HT1080 (cell line): ENCODE measurements around the gene SH3PXD2A. TPM values are rescaled to one million over a fixed set of nuclear protein-coding genes. Genes with fewer than 3 reads are reported as not detected.
"Not testable (repeated sequence)": the region's sequence is repeated elsewhere in the genome, so short reads cannot be mapped to it uniquely, and the experiment has no call there.

Experiments
- DNase-seq: peaks from one replicate; pipeline ENCODE4 v3.0.0-alpha.2; 2015; ENCODE audit warnings: low read depth
- total RNA-seq: library from RNA; depleted of rRNA; stranded (reverse); fragments of >200 nt; shearing (Covaris generic); gene quantifications from 2 replicates; pipeline ENCODE4 v1.2.3, GENCODE V29; 2014

The SH3PXD2A gene
- total RNA-seq, 1 experiment from 2014 or later: 5.8 TPM

GRCh38 chr10:103668351-103669242 is 186.8 kb downstream of the SH3PXD2A start:
- DNase-seq: no peak

- no peak for DNase-seq
Observed at GRCh38 chr10:103667356-103667755, 188.0 kb downstream of the SH3PXD2A start.

- no peak for DNase-seq
Observed at GRCh38 chr10:103666762-103667150, 188.6 kb downstream of the SH3PXD2A start.

- DNase-seq: peak; percentile 47
Observed at GRCh38 chr10:103666087-103666761, 189.2 kb downstream of the SH3PXD2A start.

- DNase-seq: no peak
Observed at GRCh38 chr10:103665162-103665889, 190.1 kb downstream of the SH3PXD2A start.

GRCh38 chr10:103663802-103664201 is 191.6 kb downstream of the SH3PXD2A start:
- DNase-seq: no peak

GRCh38 chr10:103663236-103663635 is 192.1 kb downstream of the SH3PXD2A start:
- no peak for DNase-seq

- not testable (repeated sequence) for DNase-seq
Observed at GRCh38 chr10:103662704-103663103, 192.7 kb downstream of the SH3PXD2A start.

- DNase-seq: no peak
Observed at GRCh38 chr10:103661198-103661950, 194.0 kb downstream of the SH3PXD2A start.

GRCh38 chr10:103660364-103661197 is 194.8 kb downstream of the SH3PXD2A start:
- no peak for DNase-seq

- DNase-seq: peak; percentile 80
Observed at GRCh38 chr10:103659674-103660363, 195.6 kb downstream of the SH3PXD2A start.

- no peak for DNase-seq
Observed at GRCh38 chr10:103658049-103658577, 197.3 kb downstream of the SH3PXD2A start.

GRCh38 chr10:103657061-103657591 is 198.2 kb downstream of the SH3PXD2A start:
- peak; percentile 66 for DNase-seq

GRCh38 chr10:103654925-103655324 is 200.5 kb downstream of the SH3PXD2A start:
- DNase-seq: no peak

GRCh38 chr10:103653581-103654037 is 201.8 kb downstream of the SH3PXD2A start:
- no peak for DNase-seq

- DNase-seq: no peak
Observed at GRCh38 chr10:103652599-103653281, 202.6 kb downstream of the SH3PXD2A start.

- DNase-seq: no peak
Observed at GRCh38 chr10:103651783-103652476, 203.4 kb downstream of the SH3PXD2A start.

GRCh38 chr10:103651333-103651732 is 204.0 kb downstream of the SH3PXD2A start:
- no peak for DNase-seq
